Aorta (tissue), 5 donors: ENCODE results near the gene GPHN. TPM values are rescaled to one million over a fixed set of nuclear protein-coding genes. Genes with fewer than 3 reads are reported as not detected.
A peak's percentile ranks its signal among the peaks of the same experiment; 100 is the strongest.
"Not testable (repeated sequence)": the region's sequence is repeated elsewhere in the genome, so short reads cannot be mapped to it uniquely, and the experiment has no call there.

Source experiments
- ATAC-seq: fragments of 200-7000 bp; cut with Tn5 transposase; one replicate; pipeline ENCODE4 v1.9.1; 2022; ENCODE audit warnings: moderate library complexity; ENCODE audit not compliant: low FRiP score
- DNase-seq, 2 donors: peaks; one replicate each; pipeline ENCODE4 v3.0.0-alpha.2; 2020
- H3K27ac ChIP-seq, 2 donors: one replicate each; pipeline ENCODE4 v1.5.1; 2013; ENCODE audit warnings: low read length in 2 of 2, mild to moderate bottlenecking in 2 of 2, moderate library complexity in 2 of 2, control low read depth in 1 of 2, inconsistent platforms in 1 of 2, low read depth in 1 of 2
- H3K27me3 ChIP-seq, 2 donors: one replicate each; pipeline ENCODE4 v1.6.1; 2013; ENCODE audit warnings: control low read depth in 1 of 2, low read length in 1 of 2, mild to moderate bottlenecking in 1 of 2, moderate library complexity in 1 of 2; ENCODE audit not compliant: insufficient read depth in 2 of 2, control insufficient read depth in 1 of 2
- H3K36me3 ChIP-seq, 2 donors: one replicate each; pipeline ENCODE4 v1.6.1; 2013; ENCODE audit warnings: control low read depth in 1 of 2, low read length in 1 of 2, mild to moderate bottlenecking in 1 of 2; ENCODE audit not compliant: insufficient read depth in 2 of 2, control insufficient read depth in 1 of 2
- H3K4me1 ChIP-seq, 2 donors: one replicate each; pipeline ENCODE4 v1.6.1; 2013; ENCODE audit warnings: low read length in 2 of 2, control low read depth in 1 of 2, mild to moderate bottlenecking in 1 of 2, moderate library complexity in 1 of 2; ENCODE audit not compliant: insufficient read depth in 2 of 2, control insufficient read depth in 1 of 2
- H3K4me3 ChIP-seq, 2 donors: one replicate each; pipeline ENCODE4 v1.5.1; 2013; ENCODE audit warnings: low read length in 2 of 2, control low read depth in 1 of 2, mild to moderate bottlenecking in 1 of 2
- H3K9me3 ChIP-seq: one replicate; pipeline ENCODE4 v1.6.1; 2013; ENCODE audit warnings: mild to moderate bottlenecking, low read length; ENCODE audit not compliant: control insufficient read depth
- WGBS, 2 donors: extraction: QIAGEN DNeasy Blood & Tissue Kit; methylation state at CpG; one replicate each; pipeline ENCODE4 v1.1.7; 2013; 5-methylcytosine and 5-hydroxymethylcytosine counted together
- intact Hi-C, 2 donors: fragments of 100-400 bp; cut with DNase I; formaldehyde crosslinking; loops; one replicate each; pipeline versions ENCODE4 v1.14.2 to v1.15.0; 2022
- polyA plus RNA-seq, 2 donors: library from polyadenylated mRNA; stranded (reverse); fragments of 200-250 nt; gene quantifications; one replicate each; pipeline ENCODE4 v1.2.3, GENCODE V29; 2013
- total RNA-seq, 2 donors: library from RNA; stranded (reverse); fragmentation: NEBNext Ultra II Directional; extraction: Animal tissue kit (Norgen Biotek cat#: 25700); gene quantifications; one replicate each; pipeline ENCODE4 v1.2.1, GENCODE V29; 2021
- donor health status: healthy with polysubstance abuse.
- donor health status: Bipolar disorder and iron deficiency.
- donor health status: DM: no; HTN: no; CAD: no.
- donor health status: DM: no; HTN: no; CAD: no.
- donor health status: DM: yes; HTN: yes; CAD: no.

The GPHN gene
- total and polyA plus RNA-seq, 4 donors, result 6.3 to 22.2 (median 14.4) TPM

GRCh38 chr14:66496188-66496807, 11.6 kb upstream of the GPHN start:
- Histone ChIP-seq H3K27me3 (no peaks in the 10 kb centered on the region), H3K9me3 (no peaks in the 10 kb centered on the region), H3K27ac (no peak overlapping the region), H3K4me1 (no peaks in the 10 kb centered on the region), H3K36me3 (no peaks in the 10 kb centered on the region), H3K4me3 (no peak overlapping the region)
- intact Hi-C loops, result loop anchor here (10.0 kb wide), 2 partner anchors 141 to 629 kb away; no protein-coding TSS in a partner anchor
- DNase-seq, result no peak
- no peak for ATAC-seq
- WGBS, 2 donors, result 60 to 71% methylated on average over 4 of the region's 4 CpGs

DNA sequence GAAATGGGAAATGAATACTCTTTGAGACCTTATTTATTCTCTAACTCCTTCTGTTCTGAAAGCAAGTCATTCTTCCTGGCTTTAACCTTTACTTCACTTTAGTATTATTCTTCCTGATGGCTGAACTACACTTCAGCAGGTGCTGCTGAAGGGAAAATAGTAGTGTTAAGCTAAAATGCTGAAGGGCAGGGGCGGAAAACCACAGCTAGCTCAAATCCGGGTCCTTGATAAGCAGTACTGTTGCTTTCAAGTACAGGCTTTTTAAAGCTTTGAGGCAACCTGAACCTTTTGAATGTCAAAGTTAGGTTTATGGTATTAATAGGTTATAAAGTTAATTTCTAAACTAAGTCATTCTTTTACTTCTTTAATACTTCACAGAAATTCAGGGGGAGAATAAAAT, 11.0 kb upstream of the GPHN start:
- Histone ChIP-seq H3K36me3 (no peaks in the 10 kb centered on the region), H3K4me1 (no peaks in the 10 kb centered on the region), H3K27ac (no peak overlapping the region), H3K9me3 (no peaks in the 10 kb centered on the region), H3K4me3 (no peak overlapping the region), H3K27me3 (no peaks in the 10 kb centered on the region)
- ATAC-seq (no peak), DNase-seq (no peak)
- 78 to 84% methylated on average over 2 of the region's 2 CpGs for WGBS, 2 donors
- intact Hi-C loops, result loop anchor here (10.0 kb wide), 2 partner anchors 142 to 628 kb away; no protein-coding TSS in a partner anchor

- Histone ChIP-seq H3K4me1 (no peaks in the 10 kb centered on the region), H3K36me3 (no peaks in the 10 kb centered on the region), H3K27ac (no peak overlapping the region), H3K4me3 (no peak overlapping the region), H3K27me3 (no peaks in the 10 kb centered on the region), H3K9me3 (no peaks in the 10 kb centered on the region)
- no peak for DNase-seq
- intact Hi-C loops, result loop anchor here (10.0 kb wide), 2 partner anchors 144 to 626 kb away; no protein-coding TSS in a partner anchor
- 56% methylated on average over 3 of the region's 3 CpGs for WGBS, 2 donors
- no peak for ATAC-seq
These were observed 9.6 kb upstream of the GPHN start for GRCh38 chr14:66498311-66498710.

DNA sequence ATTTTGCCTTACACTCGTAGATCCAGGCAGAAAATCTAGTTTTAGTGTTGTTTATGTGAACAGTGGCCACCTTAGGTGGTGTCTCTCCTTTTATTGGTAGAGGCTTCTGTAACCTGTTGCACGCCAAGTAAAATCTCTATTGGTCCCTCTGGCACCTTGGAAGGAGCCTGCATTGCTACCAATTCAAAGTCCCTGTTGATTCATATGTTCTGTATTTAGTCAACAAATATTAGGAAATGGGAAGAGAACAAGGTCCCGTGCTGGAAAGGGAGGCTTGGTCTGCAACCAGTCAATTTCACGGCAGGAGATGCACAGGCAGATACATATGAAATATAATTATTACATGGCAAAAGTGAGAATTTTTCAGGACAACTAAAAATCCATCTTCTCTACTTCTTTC, 6.4 kb upstream of the GPHN start:
- Histone ChIP-seq H3K27me3 (no peaks in the 10 kb centered on the region), H3K4me1 (no peaks in the 10 kb centered on the region), H3K4me3 (no peak overlapping the region), H3K36me3 (no peaks in the 10 kb centered on the region), H3K9me3 (no peaks in the 10 kb centered on the region), H3K27ac (no peak overlapping the region)
- 61 to 62% methylated on average over 4 of the region's 4 CpGs for WGBS, 2 donors
- no peak for ATAC-seq
- intact Hi-C loops, result no loop called here
- no peak for DNase-seq

GRCh38 chr14:66502836-66503235, 5.1 kb upstream of the GPHN start:
- intact Hi-C loops, H3K36me3 ChIP-seq, H3K27ac ChIP-seq, H3K27me3 ChIP-seq, H3K4me3 ChIP-seq, H3K9me3 ChIP-seq, DNase-seq, ATAC-seq, H3K4me1 ChIP-seq: not testable (repeated sequence)
- WGBS, 2 donors, result 92 to 93% methylated on average over 5 of the region's 5 CpGs

GRCh38 chr14:66503532-66503931, 4.4 kb upstream of the GPHN start:
- Histone ChIP-seq H3K36me3 (no peaks in the 10 kb centered on the region), H3K9me3 (no peaks in the 10 kb centered on the region), H3K27ac (no peak overlapping the region), H3K4me1 (no peaks in the 10 kb centered on the region), H3K4me3 (no peak overlapping the region), H3K27me3 (no peaks in the 10 kb centered on the region)
- intact Hi-C loops, result no loop called here
- ATAC-seq (no peak), DNase-seq (no peak)
- 17% methylated on average over 1 of the region's 1 CpG for WGBS, 2 donors

DNA sequence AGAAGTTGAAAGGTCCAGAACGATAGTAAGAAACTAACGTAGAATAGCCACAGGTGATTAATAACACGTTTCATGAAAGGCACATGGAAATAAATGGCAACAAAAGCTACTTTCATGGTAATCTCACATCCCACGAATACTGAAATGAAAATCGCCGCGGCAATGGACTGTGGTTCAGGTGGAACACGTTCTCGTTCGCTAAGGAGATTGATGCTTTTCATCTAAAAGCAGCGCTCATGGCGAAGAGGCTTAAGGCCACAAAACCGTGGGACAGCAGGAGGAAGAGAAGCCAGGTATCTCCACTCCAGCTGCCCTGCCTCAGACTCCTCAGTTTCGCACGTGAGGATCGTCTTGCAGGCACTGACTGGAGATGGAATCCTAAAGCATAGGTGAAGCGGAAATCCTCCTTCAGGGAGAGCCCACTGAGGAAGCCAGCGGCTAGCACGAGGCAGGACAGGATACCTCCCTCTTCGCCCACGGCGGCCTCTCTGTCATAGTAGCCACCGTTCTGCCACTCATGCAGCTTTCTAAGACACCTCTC, 696 bp upstream of the GPHN start:
- WGBS, 2 donors, result 2 to 3% methylated on average over 23 of the region's 23 CpGs
- ATAC-seq (peak; percentile 62), DNase-seq (no peak)
- Histone ChIP-seq H3K36me3 (no peaks in the 10 kb centered on the region), H3K9me3 (no peaks in the 10 kb centered on the region), H3K27ac (peak overlapping the region in 1 of 2 donors; percentile 55), H3K4me1 (no peaks in the 10 kb centered on the region), H3K27me3 (no peaks in the 10 kb centered on the region), H3K4me3 (peak overlapping the region; percentile 11 to 74)
- intact Hi-C loops, result no loop called here

DNA sequence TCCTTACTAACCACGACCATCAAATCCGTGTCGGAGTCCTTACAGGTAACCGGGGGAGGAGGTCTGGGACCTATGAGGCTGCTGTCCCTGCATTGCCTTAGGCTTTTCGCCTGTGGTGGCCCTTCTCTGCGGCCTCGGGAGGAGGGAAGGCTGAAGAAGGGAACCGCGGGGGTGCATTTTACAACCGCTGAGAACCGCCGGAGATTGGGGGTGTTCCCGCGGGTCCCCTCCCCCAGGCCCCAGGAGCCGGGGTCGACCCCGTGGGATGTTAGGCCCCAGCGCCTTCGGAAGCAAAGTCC, 549 bp downstream of the GPHN start:
- 0% methylated on average over 15 to 19 of the region's 19 CpGs for WGBS, 2 donors
- DNase-seq, result no peak

DNA sequence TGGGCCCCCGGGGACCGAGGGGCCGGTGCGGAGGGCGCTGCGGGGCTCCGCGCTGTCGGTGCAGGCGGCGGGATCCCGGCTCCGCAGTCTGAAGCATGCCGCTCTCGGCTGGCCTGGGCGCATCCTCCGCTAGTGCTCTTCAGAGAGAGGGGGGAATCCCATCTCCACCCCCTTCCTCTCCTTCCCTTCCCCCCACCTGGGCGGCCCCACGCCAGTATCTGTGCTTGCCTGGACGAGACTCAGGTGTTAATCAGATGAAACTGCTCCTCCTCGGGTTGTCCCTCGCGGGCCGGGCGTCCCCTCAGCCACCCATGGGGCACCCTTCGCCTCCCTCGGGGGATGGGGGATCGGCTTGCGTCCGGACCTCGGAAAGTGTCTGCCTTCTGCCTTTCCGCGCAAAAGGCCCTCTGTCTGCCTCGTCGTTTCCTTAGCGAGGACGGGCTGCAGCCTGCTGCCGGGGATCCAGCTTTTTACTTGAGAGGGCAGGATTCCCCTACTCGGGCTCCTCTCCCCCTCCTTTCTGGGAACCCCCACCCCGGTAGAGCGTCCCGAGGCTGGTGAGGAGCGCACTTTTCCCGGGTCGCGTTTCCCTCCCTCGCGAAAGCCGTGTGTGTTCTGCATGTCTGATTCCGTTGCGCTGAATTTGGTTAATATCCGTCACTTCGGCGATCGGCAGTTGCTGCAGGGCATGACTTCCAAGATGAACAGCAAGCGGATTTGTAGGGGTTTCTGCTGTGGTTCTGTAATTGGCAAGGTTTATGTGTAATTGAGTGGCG, 1.1 kb downstream of the GPHN start:
- WGBS, 2 donors, result 0 to 1% methylated on average over 54 to 57 of the region's 57 CpGs
- intact Hi-C loops, result no loop called here
- Histone ChIP-seq H3K9me3 (no peaks in the 10 kb centered on the region), H3K4me1 (no peaks in the 10 kb centered on the region), H3K27ac (peak overlapping the region; percentile 14 to 41), H3K36me3 (no peaks in the 10 kb centered on the region), H3K4me3 (peak overlapping the region; percentile 80 to 81), H3K27me3 (no peaks in the 10 kb centered on the region)
- ATAC-seq (peak; percentile 41), DNase-seq (peak; percentile 58 to 81)

More for the DNA sequence above, 549 bp downstream of the GPHN start:
- Histone ChIP-seq H3K27me3 (no peaks in the 10 kb centered on the region), H3K4me1 (no peaks in the 10 kb centered on the region), H3K36me3 (no peaks in the 10 kb centered on the region), H3K4me3 (peak overlapping the region; percentile 80 to 81), H3K27ac (peak overlapping the region; percentile 14 to 41), H3K9me3 (no peaks in the 10 kb centered on the region)
- no peak for ATAC-seq
- intact Hi-C loops, result no loop called here
